AG09319 (cell line): ENCODE data around the gene TULP4.

Experiments used
- DNase-seq: peaks from one replicate; pipeline ENCODE4 v3.0.0-alpha.2; 2010; ENCODE audit warnings: low read depth; ENCODE audit errors: extremely low read depth
- CTCF ChIP-seq: IDR thresholded peaks from 2 replicates; pipeline ENCODE4 v1.5.1; 2011; ENCODE audit warnings: low read depth, mild to moderate bottlenecking, inconsistent platforms, low read length, moderate library complexity

The TULP4 gene

GRCh38 chr6:158500016-158500735 is 187.9 kb downstream of the TULP4 start:
- DNase-seq = no peak
- no peak for TF ChIP-seq CTCF

GRCh38 chr6:158501360-158502262 is 189.3 kb downstream of the TULP4 start:
- no peak for DNase-seq
- no peak for TF ChIP-seq CTCF

- no peak for TF ChIP-seq CTCF
- DNase-seq = no peak
Observed at GRCh38 chr6:158502263-158502950, 190.1 kb downstream of the TULP4 start.

- TF ChIP-seq CTCF = no peak
- DNase-seq = no peak
Observed at GRCh38 chr6:158503222-158503621, 191.0 kb downstream of the TULP4 start.

GRCh38 chr6:158503846-158504245 is 191.6 kb downstream of the TULP4 start:
- DNase-seq = no peak
- no peak for TF ChIP-seq CTCF

- no peak for TF ChIP-seq CTCF
- DNase-seq = no peak
Observed at GRCh38 chr6:158505194-158505593, 192.9 kb downstream of the TULP4 start.
